Measurements from ENCODE around the gene ARL16.

- TF ChIP-seq, protein P1, sequence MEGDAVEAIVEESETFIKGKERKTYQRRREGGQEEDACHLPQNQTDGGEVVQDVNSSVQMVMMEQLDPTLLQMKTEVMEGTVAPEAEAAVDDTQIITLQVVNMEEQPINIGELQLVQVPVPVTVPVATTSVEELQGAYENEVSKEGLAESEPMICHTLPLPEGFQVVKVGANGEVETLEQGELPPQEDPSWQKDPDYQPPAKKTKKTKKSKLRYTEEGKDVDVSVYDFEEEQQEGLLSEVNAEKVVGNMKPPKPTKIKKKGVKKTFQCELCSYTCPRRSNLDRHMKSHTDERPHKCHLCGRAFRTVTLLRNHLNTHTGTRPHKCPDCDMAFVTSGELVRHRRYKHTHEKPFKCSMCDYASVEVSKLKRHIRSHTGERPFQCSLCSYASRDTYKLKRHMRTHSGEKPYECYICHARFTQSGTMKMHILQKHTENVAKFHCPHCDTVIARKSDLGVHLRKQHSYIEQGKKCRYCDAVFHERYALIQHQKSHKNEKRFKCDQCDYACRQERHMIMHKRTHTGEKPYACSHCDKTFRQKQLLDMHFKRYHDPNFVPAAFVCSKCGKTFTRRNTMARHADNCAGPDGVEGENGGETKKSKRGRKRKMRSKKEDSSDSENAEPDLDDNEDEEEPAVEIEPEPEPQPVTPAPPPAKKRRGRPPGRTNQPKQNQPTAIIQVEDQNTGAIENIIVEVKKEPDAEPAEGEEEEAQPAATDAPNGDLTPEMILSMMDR (IDR thresholded peaks at IDR 0.05; ENCODE audit: low read length), result no peak
- no peak for TF ChIP-seq EZH2phosphoT487 (IDR thresholded peaks at IDR 0.05; ENCODE audit: low read length)
Observed at GRCh38 chr17:81656835-81657234, 26.8 kb downstream of the ARL16 start.
